GM21526 (cell line): ENCODE measurements around the gene CDKN2AIP.
"Not testable (repeated sequence)": the region's sequence is repeated elsewhere in the genome, so short reads cannot be mapped to it uniquely, and the experiment has no call there.

ENCODE experiments used
- ATAC-seq: cut with Tn5 transposase; IDR thresholded peaks from one replicate; pipeline ENCODE4 v1.9.1; 2021; ENCODE audit warnings: moderate library complexity; ENCODE audit not compliant: unreplicated experiment, low FRiP score

Gene CDKN2AIP

DNA sequence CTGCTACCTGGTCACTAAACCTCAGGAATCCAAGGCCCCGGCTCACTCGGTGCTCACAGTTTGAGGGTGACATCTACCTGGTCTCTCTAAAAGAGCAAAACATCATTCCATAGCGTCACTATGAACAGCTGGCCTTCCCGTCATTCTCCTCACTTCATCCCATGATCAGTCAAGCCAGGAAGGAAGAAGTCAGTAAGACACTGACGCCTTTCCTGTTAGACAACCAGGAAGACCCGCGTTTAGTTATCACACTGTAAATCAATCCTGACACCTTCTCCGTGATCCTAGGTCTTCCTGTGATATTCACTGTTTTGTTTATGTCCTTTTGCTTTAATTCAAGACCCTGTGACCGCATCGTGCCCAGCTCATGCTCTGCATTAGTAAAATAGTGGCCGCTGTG lies 31.6 kb upstream of the CDKN2AIP start:
- no peak for ATAC-seq

DNA sequence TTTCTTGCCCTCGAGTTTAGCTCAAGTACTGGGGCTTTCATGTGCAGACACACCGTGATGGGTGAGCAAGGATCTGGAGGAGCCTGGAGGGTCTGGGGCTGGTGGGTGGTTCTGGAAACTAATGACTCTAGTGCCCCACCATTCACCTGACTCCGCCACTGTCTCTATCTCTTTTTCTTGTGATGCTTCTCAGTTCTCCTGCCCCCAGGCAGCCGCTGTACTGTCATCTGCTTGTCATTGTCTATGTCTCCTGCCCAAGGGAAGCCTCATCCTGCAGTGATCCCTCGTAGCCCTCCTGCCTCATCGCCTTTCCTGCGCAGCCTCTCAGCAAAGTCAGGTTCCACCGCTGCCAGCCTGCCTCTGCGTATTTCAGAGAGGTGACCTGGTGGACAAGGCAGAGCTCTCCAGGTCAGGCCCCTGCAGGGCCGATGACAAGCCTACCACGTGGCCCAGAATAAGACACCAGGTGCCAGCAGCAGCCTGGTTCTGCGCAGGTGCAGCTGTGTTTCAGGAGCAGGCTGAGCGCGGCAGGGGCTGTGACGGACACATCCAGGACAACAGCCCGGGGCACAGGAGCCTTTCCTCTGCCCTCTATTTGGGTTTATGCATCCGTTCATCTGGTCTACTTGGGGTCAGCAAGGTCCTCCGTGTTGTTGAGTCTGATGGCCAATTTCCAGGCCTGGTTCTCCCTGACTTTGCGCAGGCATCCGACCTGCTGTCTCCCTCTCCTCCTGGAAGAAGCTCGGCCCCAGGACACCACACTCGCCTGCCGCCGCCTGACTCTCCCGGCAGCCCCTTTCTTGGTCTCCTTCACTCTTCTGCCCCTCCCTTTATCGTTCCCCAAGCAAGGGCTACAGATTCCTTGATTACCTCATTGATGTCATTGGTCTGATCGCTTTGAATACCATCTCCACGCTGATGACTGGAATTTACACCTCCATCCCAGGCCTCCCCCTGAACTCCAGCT lies 30.9 kb upstream of the CDKN2AIP start:
- ATAC-seq, result no peak

DNA sequence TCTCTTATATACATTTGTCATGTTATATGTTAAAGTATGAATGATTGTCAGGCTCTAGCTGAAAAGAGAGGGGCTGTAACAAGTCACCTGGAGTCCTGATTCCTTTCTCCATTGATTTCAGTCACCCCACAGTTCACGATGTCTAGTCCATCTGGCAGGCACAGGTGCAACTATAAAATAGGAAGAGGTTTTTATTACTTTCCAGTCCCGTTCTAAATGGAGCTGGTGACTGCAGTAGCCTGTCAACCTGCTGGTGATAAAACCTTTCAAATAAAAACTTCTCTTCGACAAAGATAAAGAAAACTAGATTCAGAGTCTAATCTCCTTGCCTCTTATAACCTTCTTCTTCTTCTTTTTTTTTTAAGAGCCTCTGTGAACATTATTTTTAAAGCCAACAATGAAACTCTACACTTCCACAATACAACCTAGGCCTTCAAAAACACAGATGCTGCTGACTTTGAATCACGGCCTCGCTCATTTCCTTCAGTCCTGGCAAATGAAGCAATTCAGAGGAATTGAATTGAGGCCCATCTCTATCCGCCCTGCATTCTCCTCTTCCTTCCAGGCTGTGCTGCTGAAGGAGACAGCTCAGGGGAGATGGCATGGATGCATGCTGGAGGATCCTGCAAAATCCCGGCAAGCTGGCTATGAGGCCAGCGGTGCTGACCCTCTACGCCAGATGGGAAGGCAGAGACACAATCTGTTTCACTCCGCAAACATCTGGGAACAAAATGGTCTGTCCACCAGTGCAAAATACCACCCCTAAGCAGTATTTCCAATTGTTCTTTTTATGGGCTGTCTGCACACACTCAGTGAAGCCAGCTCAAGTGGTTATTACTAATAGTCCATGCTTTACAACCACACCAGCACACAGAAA lies 27.3 kb upstream of the CDKN2AIP start:
- no peak for ATAC-seq

DNA sequence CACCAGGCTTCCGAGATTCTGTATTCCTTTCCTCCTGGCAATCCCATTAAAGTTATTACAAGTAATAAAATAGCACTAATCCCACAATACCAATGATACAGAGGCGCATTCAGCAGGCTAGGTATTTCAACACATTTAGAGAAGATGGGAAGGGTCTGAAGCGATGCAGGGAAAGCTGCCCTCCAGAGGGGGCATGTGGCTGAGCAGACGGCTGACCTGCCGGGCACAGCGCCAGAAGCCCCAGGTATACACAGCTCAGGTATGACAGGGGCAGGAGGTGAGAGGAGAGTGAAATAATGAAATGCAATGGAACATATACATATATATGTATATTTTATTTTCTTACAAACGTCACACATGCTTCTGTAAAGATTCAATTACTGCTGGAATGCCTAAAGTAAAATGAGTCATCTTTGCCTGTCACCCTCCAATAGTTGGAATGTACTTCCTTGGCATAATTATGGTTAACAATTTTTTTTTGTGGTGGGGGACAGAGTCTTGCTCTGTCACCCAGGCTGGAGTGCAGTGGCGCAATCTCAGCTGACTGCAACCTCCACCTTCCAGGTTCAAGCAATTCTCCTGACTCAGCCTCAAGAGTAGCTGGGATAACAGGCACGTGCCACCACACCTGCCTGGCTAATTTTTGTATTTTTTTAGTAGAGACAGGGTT lies 21.3 kb upstream of the CDKN2AIP start:
- no peak for ATAC-seq

DNA sequence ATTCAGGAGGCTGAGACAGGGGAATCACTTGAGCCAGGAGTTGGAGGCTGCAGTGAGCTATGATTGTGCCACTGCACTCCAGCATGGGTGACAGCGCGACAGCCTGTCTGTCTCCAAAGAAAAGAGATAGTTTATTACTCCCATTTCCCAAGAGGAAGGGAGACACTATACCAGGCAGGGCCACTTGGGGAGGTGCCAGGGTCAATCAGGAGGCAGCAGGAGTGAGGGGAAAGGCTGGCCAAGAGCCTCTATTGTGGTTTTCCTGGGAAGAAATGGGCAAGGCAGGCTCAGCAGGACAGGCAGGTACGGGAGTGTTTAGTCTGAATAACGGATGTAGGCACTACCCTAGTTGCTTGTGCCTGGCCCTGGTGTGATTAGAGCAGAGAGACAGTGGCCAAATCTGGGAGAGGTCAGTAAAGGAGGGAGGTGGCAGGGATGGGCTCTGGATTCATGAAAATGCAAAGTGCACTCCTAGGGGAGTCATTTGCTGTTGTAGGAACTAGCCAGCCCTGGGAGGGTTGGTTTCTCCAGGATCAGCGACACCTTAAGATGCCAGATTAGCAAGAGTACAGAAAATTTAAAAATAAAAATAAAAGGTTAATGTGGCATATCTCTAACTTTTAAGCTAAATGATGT lies 20.2 kb upstream of the CDKN2AIP start:
- no peak for ATAC-seq

DNA sequence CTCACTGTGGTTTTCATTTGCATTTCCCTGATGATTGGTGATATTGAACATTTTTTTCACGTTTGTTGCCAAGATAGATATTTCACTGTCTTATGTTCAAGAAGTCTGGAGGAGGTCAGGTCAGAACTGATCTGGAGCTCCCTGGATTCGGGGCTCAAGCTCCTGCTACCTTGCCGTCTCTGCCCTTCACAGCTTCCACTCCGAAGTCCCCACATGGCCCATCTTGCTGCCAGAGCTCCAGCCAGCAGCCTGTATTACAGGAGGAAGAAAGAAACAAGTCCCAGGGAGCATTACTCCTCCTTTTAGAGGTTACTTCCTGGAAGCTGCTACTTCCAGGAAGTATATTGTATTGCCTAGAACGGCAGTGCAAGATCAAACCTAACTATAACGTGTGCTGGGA lies 17.9 kb upstream of the CDKN2AIP start:
- no peak for ATAC-seq

DNA sequence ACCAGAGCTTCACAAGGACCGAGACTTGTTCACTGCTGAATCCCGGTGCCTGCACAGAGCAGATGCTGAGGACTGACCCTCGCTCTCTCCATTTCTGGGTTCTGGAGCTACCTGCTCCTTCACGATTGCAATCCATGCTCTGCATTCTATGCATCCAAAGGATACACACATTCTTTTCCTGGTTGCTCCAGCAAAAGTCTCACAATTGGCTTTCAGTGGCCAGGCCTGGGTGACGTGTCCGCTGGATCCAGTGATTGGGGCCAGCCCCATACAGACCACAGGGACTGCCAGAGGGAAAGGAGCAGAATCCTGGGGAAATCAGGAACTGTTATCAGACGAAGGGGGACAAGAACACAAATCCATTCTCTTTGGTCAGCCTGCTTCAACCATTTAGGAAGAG lies 14.9 kb upstream of the CDKN2AIP start:
- ATAC-seq, result no peak

DNA sequence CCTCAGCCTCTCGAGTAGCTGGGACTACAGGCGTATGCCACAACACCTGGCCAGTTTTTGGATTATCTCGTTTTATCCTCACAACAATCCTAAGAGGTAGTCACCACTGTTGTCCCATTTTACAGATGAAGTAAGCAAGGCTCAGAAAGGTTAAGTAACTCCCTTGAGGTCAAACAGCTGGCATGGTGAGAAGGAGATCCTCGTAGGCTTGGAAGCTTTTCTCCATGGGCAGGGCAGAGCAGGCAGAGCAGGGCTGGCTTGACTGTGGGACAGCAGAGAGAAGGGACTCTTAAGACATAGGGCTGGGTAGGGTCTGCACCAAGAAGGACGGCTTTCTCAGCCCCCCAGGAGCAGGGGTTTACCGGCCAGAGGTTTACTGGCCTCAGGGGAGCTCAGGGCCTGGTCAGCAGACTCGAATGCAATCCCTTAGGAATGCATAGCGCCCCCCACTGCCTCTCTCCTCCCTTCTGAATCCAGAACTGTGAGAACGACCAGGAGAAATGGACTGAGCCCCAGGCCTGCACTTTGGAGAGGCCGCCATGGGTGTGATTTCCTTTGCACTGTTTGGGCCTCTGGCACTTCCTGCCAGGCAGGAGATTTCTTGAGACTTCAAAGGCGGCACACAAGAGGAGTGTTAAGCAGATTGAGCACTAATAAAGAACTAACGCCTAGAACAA lies 14.0 kb upstream of the CDKN2AIP start:
- ATAC-seq, result no peak

DNA sequence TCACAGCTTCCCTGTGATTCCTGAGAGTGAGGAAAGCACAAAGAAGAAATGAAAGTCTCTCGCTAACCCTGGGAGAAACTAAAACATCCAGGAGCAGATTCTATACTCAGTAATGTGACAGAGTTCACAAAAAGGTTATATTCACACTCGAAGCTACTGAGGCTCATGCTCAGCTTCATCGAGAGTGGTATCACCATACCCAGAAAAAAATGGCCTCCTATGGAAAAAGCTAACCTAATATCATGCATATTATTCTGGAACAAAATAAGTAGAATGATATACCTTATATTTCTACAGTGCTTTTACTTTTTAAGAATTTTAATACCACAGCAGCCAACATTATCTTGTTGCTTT lies 13.5 kb upstream of the CDKN2AIP start:
- no peak for ATAC-seq

DNA sequence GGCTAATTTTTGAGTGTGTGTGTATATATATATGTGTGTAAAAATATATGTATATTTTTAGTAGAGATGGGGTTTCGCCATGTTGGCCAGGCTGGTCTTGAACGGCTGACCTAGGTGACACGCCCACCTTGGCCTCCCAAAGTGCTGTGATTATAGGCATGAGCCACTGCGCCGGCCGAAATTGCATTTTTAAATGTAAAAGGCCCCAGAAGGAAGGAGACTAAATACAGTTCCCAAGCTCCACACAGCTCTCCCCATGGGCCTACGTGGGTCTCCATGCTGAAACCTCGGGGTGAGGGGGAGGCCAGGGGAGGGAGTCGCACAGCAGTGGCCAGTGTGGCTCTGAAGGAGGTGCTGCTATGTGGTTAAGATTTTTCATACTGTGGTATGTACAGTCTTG lies 12.8 kb upstream of the CDKN2AIP start:
- no peak for ATAC-seq

DNA sequence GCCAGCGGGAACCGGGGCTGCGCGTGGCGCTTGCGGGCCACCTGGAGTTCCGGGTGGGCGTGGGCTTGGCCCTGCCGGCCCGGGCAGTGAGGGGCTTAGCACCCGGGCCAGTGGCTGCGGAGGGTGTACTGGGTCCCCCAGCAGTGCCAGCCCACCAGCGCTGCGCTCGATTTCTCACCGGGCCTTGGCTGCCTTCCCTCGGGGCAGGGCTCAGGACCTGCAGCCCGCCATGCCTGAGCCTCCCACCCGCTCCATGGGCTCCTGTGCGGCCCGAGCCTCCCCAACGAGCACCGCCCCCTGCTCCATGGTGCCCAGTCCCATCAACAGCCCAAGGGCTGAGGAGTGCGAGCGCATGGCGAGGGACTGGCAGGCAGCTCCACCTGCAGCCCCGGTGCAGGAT lies 11.3 kb upstream of the CDKN2AIP start:
- ATAC-seq, result not testable (repeated sequence)

DNA sequence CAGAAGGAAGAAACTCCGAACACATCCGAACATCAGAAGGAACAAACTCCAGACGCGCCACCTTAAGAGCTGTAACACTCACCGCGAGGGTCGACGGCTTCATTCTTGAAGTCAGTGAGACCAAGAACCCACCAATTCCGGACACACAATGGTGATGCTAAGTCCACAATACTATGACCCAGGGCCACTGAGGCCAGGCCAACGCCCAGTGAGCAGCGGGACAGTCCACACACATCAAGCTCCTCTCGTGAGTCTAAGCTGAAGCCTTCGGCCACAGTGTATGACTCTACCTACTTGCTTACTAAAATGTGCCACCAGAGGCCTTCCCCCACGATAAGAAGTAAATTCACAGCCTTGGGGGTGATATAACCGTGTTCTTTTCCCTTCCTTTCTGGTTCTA lies 10.2 kb upstream of the CDKN2AIP start:
- no peak for ATAC-seq

DNA sequence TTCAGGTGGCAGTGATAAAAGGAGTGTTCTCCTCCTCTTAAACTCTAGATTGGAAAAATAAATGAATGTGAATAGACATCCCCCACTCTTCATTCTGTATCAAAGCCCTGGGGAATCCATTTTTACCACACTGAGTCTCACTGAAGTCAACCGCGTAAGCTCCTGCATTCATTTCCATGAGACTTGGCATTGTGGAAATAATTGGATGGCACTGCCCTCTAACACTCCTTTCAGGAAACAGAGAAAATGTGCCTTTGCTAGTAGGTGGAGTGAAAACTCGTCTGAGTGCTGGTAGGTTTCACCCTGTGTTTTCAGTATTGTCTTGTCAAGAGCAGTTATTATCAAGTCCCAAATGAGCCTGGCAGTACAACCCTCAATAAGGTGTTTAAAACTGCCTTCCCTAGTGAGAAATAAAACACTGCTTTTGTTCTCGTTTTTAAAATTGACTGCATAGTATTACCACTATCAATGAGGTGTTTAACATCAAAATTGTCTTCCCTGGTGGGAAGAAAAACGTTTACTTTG lies 9.7 kb upstream of the CDKN2AIP start:
- ATAC-seq, result no peak

DNA sequence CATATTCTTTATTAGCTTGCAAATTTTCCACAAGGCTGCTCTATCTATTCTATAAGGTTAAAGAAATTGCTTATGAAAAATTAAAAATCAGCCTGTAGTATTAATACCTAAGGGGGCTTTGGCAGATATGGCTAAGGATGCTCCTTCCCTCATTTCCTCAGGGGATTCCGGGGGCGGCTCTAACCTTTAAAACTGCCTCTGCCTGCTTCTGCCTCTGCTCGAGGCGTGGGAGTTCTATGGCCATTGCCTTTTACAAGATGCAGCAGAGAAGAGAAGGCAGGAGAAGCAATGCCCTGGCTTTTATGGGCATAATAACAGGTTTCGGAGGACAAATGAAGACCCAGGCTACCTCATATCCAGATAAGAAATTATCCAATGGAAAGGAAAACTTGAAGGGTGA lies 8.6 kb upstream of the CDKN2AIP start:
- no peak for ATAC-seq

DNA sequence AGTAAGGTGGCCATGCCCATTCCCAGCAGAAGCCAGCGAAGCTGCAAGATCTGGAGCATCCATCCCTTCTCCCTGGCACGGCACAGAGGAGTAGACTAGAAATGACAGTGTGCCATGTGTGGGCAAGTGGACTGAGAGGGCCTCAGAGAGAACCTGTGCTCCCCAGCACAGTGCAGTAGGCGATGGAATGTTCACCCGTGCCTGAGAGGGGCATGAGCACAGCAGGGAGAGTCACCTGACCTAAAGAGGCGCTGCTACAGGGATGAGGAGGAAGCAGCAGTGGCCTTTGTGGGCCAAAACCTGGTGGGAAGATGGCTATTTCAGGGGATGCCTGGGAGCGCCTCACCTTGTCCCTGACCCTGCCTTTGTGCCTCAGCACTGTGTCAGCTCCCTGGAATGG lies 8.0 kb upstream of the CDKN2AIP start:
- ATAC-seq, result no peak

DNA sequence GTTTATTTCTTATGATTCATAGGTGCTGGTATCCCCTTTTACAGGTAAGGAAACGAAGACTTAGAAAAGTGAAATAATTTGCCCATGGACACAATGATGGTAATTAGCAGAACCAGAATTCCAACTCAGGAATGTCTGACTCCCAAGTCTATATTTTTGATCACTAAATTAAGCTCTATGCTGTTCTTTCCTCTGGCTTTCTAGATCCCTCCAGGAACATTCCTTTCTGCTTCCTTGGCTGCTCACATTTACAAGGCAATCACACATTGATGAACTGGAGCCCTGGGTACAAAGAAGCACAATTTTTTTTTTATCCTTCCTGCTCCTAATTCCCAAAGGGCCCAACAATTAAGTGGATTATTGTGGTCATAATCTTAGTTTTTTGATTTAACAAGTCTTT lies 7.0 kb upstream of the CDKN2AIP start:
- no peak for ATAC-seq

DNA sequence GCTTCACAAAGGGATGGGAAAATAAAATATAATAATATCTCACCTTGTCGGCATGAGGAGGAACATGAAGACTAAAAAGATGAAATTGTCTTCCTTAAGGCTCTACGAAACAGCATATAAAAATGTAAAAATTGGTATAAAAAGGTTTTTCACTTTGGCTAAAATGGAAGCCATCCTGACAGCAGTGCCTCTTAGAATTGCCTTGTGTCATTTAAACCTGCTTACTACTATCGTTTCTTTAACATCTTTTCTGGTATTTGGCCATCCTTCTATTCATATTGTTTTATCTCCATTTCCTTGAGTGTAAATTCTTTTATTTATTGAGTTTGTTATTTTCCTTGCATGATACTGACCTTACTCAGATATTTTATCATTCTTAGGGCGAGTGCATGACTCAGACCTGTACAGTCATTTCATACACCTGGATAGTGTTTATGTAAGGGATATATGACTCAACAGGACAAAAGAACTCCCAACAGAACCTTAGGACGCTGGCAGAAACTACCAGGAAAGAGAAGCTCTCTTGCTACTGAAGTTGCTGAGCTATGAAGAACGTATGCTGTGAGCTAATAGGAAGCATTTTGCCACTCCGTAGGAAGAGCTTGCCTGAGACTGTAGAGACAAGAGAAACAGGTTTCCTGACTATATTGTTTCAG lies 5.8 kb upstream of the CDKN2AIP start:
- ATAC-seq, result no peak

DNA sequence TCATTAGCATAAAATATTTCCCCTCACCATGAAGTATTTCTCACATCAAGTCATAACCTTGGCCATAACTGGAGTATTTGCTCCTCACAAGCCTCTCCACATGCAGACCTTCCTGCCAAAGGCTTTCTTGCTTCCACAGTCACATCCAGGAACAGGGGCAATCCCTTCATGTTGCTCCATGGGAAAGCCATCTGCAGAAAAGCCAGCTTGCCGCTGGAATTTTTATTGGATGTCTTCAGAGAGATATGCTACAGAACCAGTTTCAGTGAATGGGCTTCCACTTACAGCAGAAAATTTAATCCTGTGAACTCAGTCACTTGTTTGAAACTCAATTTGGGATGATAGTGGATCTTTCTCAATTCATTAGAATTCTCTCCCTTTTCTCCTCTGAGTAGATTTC lies 3.2 kb upstream of the CDKN2AIP start:
- ATAC-seq, result no peak

DNA sequence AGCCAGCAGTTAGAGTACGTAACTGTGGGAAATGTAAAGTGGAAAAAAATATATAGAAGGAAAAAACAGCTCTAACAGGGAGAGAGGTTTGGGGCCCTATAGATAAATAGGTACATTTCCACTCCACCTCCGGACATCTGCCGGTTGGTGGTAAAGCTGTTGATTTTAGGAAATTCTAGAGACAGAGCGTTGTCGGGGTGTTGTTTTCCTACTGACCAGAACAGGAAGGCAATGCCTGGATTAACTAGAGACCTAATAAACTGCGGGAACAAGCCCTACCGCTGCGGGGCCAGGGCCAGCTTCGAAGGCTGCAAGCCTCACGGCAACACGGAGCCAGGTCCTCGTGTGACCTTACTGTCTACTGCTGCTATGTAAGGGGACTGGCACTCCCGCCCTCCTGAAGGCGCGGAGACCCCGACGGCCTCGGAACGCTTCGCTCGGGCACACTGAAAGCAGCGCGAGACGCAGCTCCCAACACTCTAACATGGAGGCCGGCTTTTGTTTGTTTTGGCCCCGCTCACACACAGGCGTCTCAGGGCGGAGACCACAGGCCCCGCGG lies 702 bp upstream of the CDKN2AIP start:
- ATAC-seq, result no peak
